ENCODE measurements around the gene GMDS. TPM values are rescaled to one million over a fixed set of nuclear protein-coding genes. Genes with fewer than 3 reads are reported as not detected.

GMDS gene
- total RNA-seq, 4 donors from 2014 or later = 3.4 to 7.2 (median 4.6) TPM

DNA sequence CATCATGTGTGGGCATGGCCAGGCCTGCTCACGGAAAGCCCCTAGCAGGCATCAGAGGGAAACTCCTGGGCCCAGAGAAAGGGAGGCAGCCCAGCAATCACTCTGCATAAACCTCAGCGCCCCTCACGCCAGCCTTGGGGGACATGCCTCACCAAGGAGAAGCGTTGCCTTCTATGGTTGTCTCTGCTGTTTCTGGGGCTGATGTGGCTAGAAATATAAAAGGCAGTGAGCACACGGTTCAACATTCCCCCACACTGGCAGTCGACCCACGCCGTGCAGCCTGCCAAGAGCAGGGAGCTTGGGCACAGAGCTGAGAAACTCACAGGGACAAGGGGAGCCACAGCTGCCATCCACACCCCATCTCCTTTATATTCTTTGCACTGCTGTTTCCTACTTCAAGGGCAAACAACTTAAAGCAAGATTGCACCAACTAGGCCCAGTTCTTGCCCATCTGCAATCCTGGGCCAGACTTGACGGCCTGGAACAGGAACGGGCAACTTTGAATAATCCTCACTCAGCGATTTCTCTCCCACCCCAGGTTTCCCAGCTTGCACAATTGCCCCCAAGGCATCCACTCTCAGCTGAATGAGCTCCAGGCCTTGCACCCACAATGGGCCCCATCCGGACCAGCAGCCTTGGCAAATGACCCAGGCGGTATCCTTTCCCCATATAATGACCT is 671.2 kb downstream of the GMDS start:
- in situ Hi-C loops (cut with MboI; ENCODE audit: low sequenced_read_pairs in 4 of 4) (no loop called here), intact Hi-C loops (cut with DNase I; ENCODE audit: low total_unique reads) (no loop called here)
- no peaks in the 10 kb centered on the region for H3K36me3 ChIP-seq
- ATAC-seq (no peak), DNase-seq (no peak)
- no peaks in the 10 kb centered on the region for H3K9me3 ChIP-seq
- no peak overlapping the region for H3K27ac ChIP-seq
- no peak for TF ChIP-seq POLR2A (IDR thresholded peaks at IDR 0.05)
- TF ChIP-seq, protein P1, sequence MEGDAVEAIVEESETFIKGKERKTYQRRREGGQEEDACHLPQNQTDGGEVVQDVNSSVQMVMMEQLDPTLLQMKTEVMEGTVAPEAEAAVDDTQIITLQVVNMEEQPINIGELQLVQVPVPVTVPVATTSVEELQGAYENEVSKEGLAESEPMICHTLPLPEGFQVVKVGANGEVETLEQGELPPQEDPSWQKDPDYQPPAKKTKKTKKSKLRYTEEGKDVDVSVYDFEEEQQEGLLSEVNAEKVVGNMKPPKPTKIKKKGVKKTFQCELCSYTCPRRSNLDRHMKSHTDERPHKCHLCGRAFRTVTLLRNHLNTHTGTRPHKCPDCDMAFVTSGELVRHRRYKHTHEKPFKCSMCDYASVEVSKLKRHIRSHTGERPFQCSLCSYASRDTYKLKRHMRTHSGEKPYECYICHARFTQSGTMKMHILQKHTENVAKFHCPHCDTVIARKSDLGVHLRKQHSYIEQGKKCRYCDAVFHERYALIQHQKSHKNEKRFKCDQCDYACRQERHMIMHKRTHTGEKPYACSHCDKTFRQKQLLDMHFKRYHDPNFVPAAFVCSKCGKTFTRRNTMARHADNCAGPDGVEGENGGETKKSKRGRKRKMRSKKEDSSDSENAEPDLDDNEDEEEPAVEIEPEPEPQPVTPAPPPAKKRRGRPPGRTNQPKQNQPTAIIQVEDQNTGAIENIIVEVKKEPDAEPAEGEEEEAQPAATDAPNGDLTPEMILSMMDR (IDR thresholded peaks at IDR 0.05 in 4 of 5, conservative IDR thresholded peaks at IDR 0.05 in 1 of 5) = no peak
- peaks cover 5 to 6% of the 10 kb centered on the region in 2 donors for H3K4me1 ChIP-seq
- H3K4me3 ChIP-seq = no peak overlapping the region
- no peaks in the 10 kb centered on the region for H3K27me3 ChIP-seq

Measured in gastrocnemius medialis (tissue), 4 donors.